Activated CD4-positive, alpha-beta T cell treated with anti-CD3 and anti-CD28 coated beads for 48 hours (primary cell): ENCODE results near the gene GALNT9.
"Not testable (repeated sequence)": the region's sequence is repeated elsewhere in the genome, so short reads cannot be mapped to it uniquely, and the experiment has no call there.

Source experiments
- DNase-seq: peaks from one replicate; pipeline ENCODE4 v3.0.0-alpha.2; 2020

Gene GALNT9

GRCh38 chr12:132247718-132248452, 81.5 kb downstream of the GALNT9 start:
- no peak for DNase-seq

DNA sequence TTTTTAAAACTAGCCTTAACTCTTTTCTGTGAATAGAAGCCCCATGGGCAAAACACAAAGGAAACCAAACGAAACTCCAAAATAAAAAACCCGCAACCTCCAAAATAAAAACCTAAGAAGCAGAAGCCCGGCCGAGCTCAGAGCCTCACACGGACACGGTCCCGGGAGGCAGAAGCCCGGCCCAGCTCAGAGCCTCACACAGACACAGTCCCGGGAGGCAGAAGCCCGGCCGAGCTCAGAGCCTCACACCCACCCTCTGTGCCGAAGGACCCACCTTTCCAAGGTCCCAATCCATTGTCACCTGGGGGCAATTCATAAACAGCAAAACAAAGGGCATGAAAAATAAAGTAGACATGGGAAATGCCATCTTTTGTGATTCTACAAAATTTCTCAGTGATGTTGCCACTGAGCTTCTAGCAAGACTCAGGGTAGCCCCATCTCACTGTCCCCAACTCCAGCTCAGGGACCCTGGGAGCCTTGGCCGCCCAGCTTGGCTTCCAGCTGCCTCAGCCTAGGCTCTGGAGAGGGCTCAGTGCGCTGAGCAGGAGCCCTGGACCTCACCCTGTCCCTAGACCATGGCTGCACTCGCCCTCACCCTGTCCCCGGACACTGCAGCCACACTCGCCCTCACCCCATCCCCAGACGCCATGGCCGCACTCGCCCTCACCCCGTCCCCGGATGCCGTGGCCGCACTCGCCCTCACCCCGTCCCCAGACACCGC, 82.2 kb downstream of the GALNT9 start:
- DNase-seq, result no peak

GRCh38 chr12:132245521-132246101, 83.8 kb downstream of the GALNT9 start:
- DNase-seq, result no peak

DNA sequence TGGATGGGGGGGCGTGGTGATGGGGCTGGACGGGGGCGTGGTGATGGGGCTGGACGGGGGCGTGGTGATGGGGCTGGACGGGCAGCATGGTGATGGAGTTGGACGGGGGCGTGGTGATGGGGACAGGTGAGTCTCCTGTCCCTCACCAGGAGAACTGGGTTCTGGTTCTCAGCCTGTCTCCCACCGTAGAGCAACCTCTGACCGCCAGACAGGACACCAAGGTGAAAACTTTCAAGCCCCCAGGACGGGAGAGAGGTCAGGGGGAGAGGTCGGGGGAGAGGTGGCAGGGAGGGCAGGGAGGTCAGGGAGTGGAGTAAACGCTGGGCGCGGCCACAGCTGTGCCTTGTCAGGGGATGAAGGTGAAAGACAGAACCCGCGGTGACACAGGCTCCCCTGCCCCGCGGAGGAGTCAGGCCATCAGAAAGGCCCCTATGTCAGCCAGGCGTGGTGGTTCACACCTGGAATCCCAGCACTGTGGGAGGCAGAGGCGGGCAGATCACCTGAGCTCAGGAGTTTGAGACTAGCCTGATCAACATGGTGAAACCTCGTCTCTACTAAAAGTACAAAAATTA, 84.6 kb downstream of the GALNT9 start:
- DNase-seq, result no peak

DNA sequence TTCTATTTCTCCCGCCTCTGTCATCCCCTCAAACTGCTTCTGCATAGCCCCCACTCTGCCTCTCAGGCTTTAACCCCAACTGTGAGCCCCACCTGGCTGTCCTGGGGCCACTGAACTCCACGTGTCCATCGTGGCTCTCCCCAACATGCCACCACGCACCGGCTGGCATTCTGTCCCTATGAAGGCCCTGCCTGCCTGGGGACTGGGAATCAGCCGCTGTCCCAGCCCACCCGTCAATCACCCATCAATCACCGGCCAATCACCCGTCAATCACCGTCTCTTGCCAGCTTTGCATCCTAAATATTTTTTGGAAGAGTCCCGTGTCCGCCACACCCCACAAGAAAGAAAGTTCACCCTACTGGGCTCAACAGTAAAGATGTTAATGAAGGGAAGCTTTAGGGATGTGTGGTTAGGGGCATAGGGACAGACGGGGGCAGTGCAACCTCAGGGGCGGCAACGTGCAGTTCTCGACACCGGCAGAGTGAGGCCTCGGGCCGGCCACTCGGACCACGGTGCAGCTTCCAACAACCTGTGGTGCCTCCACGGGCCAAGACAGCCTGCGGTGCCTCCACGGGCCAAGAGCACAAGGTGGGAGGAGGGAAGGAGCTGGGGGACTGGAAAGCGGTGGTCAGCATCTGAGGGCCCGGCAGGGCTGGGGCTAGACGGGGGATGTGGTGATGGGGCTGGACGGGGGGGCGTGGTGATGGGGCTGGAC, 85.6 kb downstream of the GALNT9 start:
- no peak for DNase-seq

- not testable (repeated sequence) for DNase-seq
Observed at GRCh38 chr12:132243171-132243570, 86.2 kb downstream of the GALNT9 start.

DNA sequence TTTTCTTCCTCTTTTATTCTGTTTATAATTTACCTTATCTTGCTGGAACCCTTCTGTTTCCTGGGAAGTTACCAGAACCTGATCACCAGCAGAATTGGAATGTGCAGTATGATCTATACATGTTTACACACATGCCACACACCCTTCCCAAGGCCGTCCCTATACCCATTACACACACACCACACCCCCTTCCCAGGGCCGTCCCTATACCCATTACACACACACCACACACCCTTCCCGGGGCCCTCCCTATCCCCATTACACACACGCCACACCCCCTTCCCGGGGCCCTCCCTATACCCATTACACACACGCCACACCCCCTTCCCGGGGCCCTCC, 88.8 kb downstream of the GALNT9 start:
- not testable (repeated sequence) for DNase-seq

DNA sequence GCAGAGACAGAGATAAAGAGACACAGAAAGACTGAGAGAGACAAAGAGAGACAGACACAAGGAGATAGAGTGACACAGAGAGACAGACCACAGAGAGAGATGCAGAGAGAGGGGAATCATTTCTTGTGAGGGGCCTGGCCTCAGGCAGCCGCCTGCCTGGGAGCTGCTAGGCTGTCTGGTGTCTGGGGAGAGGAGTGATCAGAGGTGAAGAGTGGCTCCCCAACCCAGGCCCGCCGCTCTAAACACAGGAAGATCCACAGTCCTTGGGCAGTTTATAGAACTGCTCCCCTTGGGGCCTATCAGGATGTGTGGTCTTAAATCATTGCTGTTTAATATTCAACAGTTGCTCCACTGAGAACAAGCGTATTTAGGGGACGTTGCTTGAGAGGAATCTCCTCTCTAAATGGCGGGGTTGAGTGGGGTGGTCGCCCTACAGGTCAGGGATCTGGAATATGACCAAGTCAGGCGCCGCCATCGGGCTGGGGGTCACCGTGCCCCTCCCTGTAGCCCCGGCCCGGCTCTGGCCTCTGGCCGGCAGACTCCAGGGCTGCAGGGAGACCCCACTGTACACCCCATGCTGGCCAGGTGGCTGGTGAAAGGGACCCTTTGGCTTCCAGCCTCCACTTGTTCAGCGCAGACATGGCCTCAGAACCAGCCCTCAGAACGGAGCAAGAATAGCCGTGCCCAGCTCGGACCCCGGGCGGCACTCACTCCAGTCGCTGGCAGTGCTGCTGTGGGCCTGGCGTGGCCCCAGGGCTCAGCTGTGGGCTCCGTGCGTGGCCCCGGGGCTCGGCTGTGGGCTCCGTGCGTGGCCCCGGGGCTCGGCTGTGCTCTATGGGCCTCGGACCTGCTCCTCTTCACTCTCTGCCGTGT, 89.4 kb downstream of the GALNT9 start:
- no peak for DNase-seq

GRCh38 chr12:132239392-132239791, 90.0 kb downstream of the GALNT9 start:
- DNase-seq, result no peak

GRCh38 chr12:132238884-132239283, 90.5 kb downstream of the GALNT9 start:
- no peak for DNase-seq

DNA sequence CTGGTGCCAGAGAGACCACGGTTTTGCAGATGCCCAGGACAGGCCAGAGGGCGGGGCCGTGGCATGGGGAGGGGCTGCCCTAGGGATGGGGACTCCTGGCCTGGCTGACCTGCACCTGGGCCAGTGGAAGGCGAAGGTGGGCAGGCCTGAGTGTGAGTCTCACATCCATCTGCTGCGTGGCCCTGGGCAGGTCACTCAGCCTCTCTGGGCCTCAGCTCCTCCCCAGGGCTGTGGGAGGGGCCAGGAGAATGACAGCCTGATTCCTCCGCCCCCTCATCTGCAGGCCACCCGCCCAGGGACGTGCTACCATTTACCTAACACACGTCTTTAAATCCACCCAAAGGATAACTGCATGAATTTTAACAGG, 90.9 kb downstream of the GALNT9 start:
- peak; percentile 40 for DNase-seq

- no peak for DNase-seq
Observed at GRCh38 chr12:132237772-132238487, 91.5 kb downstream of the GALNT9 start.

DNA sequence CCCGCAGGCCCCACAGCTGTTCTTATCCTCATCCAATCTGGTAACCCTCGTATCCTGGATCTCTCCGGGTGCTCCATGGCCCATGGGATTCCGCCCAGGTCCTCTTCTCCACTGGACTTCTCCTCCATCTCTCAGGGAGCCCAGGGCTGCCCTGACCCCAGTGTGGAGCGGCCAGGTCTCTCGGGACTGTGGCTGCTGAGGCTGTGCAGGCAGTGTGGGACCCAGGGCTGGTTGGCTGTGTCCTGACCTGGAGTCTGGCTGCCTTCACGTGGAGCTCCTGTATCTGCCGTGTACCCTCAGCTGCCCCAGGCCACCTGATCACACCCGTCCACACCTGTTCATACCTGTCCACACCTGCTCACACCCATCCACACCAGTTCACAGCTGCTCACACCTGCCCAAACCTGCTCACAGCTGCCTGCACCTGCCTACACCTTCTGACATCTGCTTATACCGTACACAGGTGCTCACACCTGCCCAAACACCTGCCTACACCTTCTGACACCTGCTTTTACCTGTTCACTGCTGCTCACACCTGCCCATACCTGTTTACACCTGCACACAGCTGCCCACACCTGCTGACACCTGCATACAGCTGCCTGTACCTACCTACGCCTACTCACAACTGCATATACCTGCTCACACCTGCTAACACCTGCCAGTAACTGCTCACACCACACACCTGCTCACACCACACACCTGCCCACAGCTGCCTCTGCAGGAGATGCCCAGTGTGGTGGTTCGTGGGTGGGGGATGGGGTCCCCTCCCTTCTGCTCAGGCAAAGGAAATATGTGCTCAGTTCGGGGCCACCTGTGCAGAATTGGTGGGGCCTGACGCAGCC, 92.2 kb downstream of the GALNT9 start:
- DNase-seq, result no peak

DNA sequence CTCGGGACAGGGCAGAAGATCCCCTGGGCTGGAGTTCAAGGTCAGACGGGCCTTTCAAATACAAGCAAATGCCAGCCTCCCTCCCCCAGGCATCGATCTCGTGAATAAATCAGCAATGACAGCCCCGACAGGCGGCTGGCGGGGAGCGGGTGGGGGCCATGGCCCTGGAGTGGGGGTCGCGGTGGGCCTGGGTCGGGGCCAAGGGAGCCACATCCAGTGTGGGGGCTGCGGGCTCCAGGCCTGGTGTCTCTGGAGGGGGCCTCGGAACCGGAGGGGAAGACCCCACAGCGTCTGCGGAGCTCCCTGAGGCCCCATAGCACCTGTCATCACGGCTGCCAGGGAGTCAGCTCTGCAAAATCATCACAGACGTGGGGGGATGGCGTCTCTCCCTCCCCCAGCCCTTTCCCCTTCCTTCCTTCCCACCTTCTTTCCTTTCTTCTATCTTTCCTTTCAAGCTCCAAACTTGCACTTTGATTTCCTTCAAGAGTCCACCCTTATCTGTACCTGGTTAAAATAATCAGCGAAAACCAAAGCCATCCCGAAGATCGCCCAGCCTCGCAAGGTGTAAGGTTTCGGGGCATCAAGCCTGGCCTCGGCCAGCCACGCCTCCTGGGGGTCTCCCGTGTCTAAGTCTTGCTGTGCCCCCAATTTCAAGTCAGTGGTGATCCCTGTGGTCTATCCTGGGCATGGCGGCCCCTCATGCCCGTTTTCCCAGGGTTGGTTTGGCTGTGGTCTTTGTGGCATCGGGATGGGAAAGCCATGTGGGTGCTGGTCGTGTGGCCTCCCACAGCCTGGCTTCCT, 93.1 kb downstream of the GALNT9 start:
- DNase-seq, result no peak

GRCh38 chr12:132235116-132235820, 94.1 kb downstream of the GALNT9 start:
- no peak for DNase-seq

DNA sequence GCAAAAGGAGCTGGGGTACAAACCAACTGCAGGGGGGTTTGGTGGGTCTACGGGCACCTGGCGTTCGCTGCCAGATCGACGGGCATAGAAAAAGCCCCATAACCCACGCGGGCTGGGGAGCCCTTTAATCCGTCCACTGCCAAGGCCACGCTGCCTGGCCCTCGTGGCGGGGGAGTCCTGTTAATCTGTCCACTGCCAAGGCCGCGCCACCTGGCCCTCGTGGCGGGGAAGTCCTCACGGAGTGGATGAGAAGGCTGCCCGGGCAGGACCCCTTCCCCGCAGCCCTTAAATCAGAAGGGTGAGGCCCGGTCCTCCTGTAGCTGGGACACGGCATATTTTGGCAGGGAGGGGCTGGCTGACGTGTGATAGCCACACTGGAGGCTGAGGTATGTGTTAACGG, 99.0 kb downstream of the GALNT9 start:
- no peak for DNase-seq

GRCh38 chr12:132229926-132230325, 99.5 kb downstream of the GALNT9 start:
- no peak for DNase-seq

- no peak for DNase-seq
Observed at GRCh38 chr12:132229193-132229760, 100.1 kb downstream of the GALNT9 start.
